Fibroblast of lung (primary cell): ENCODE results near the gene CENPX. TPM values are rescaled to one million over a fixed set of nuclear protein-coding genes. Genes with fewer than 3 reads are reported as not detected.

ENCODE experiments used
- DNase-seq, 2 donors: peaks; one replicate each; pipeline versions ENCODE4 v3.0.0 to v3.0.0-alpha.2; 2010; ENCODE audit warnings: low read depth in 2 of 2
- H2AFZ ChIP-seq: 2 replicates; pipeline ENCODE4 v1.5.1; 2012; ENCODE audit warnings: low read length, control low read depth, inconsistent platforms
- H3K27ac ChIP-seq: 2 replicates; pipeline ENCODE4 v1.5.1; 2011; ENCODE audit warnings: low read length, control low read depth; ENCODE audit not compliant: insufficient read depth
- H3K27me3 ChIP-seq: 2 replicates; pipeline ENCODE4 v1.5.1; 2011; ENCODE audit warnings: mild to moderate bottlenecking, low read length; ENCODE audit not compliant: control insufficient read depth, insufficient read depth
- H3K36me3 ChIP-seq: 2 replicates; pipeline ENCODE4 v1.5.1; 2011; ENCODE audit warnings: low read length; ENCODE audit not compliant: control insufficient read depth, insufficient read depth
- H3K4me1 ChIP-seq: 2 replicates; pipeline ENCODE4 v1.5.1; 2011; ENCODE audit warnings: low read length; ENCODE audit not compliant: control insufficient read depth, insufficient read depth; ENCODE audit errors: extremely low read depth
- H3K4me2 ChIP-seq: 2 replicates; pipeline ENCODE4 v1.5.1; 2011; ENCODE audit warnings: low read length, control low read depth; ENCODE audit not compliant: insufficient read depth; ENCODE audit errors: extremely low read depth
- H3K4me3 ChIP-seq, 4 experiments: fragments of 200-600 bp in 1 of 4; sonication (generic) in 1 of 4; replicated peaks in 1 of 4; 2 replicates each; pipeline ENCODE4 v1.5.1; 2011 to 2016; ENCODE audit warnings: low read length in 4 of 4, low read depth in 3 of 4, mild to moderate bottlenecking in 3 of 4, control low read depth in 2 of 4, inconsistent platforms in 1 of 4, mixed read lengths in 1 of 4; ENCODE audit not compliant: insufficient read depth in 1 of 4; ENCODE audit errors: control extremely low read depth in 1 of 4
- H3K79me2 ChIP-seq: 2 replicates; pipeline ENCODE4 v1.5.1; 2012; ENCODE audit warnings: mild to moderate bottlenecking, low read length, inconsistent platforms; ENCODE audit not compliant: control insufficient read depth, insufficient read depth
- H3K9ac ChIP-seq: 2 replicates; pipeline ENCODE4 v1.5.1; 2011; ENCODE audit warnings: mild to moderate bottlenecking, low read length, control low read depth; ENCODE audit not compliant: insufficient read depth
- H3K9me3 ChIP-seq: 2 replicates; pipeline ENCODE4 v1.5.1; 2012; ENCODE audit warnings: low read depth, low read length; ENCODE audit not compliant: control insufficient read depth, insufficient read depth
- H4K20me1 ChIP-seq: 2 replicates; pipeline ENCODE4 v1.5.1; 2011; ENCODE audit warnings: low read length; ENCODE audit not compliant: control insufficient read depth, insufficient read depth; ENCODE audit errors: extremely low read depth
- EZH2 ChIP-seq: IDR thresholded peaks from 2 replicates; pipeline ENCODE4 v1.5.1; 2012; ENCODE audit warnings: low read length, control low read depth, mild to moderate bottlenecking; ENCODE audit errors: missing control alignments
- polyA plus RNA-seq, 2 donors: library from polyadenylated mRNA; depleted of rRNA in 1 of 2; stranded (reverse) in 1 of 2; unstranded in 1 of 2; fragments of >200 nt; gene quantifications; 2 replicates each; pipeline ENCODE4 v1.2.1, GENCODE V29; 2011 to 2012; ENCODE audit warnings: missing spikeins in 1 of 2
- total RNA-seq: library from RNA; depleted of rRNA; stranded (reverse); fragments of >200 nt; gene quantifications from 2 replicates; pipeline ENCODE4 v1.2.1, GENCODE V29; 2014
- TF ChIP-seq, protein P1 (sequence below), 2 donors: IDR thresholded peaks in 1 of 2; conservative IDR thresholded peaks in 1 of 2; 1 replicate in 1 of 2; 2 replicates in 1 of 2; pipeline ENCODE4 v1.5.1; 2011 to 2012; ENCODE audit warnings: low read length in 2 of 2, control low read depth in 1 of 2, inconsistent platforms in 1 of 2, low read depth in 1 of 2, mild to moderate bottlenecking in 1 of 2

CENPX gene
- total and polyA plus RNA-seq, 2 donors (not counting 1 experiment from before 2014, with no cell fraction given): 29.2 to 30.4 TPM

DNA sequence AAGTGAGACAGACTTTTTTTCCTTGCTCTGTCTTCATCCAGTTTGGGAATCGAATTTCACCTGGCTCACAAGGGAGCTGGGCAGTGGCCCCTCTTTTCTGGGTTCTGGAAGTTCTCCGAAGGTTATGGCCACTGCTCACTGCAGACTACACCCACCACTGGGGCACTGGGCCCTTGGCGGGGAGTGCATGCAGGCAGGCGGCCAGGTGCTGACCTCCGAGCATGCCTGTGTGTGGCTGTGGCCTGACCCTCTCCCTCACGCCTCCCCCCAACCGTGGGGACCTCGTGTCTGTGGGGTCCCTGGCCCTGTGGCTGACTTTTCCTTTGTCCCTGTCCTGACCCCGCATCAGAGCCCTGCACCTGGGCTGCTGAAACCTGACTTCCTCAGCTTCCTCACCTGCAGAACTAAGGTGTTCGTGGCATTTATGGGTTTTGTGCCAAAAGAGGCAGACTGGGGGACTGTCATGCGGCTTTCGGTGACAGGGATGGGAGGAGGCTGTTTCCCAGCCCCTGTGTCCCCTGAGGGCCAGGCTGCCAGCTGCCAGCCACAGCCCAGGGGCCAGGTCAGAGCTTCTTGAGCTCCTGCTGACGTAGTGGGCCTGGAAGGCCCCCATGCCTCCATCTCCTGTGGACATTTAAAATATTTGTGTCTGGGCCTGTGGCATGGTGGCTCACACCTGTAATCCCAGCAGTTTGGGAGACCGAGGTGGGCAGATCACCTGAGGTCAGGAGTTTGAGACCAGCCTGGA is 23.8 kb downstream of the CENPX start:
- Histone ChIP-seq H3K4me3 (no peak overlapping the region), H3K27me3 (no peaks in the 10 kb centered on the region), H3K79me2 (no peaks in the 10 kb centered on the region), H3K9ac (no peak overlapping the region), H3K4me2 (no peak overlapping the region), H2AFZ (no peak overlapping the region), H3K9me3 (no peaks in the 10 kb centered on the region), H3K27ac (no peak overlapping the region), H4K20me1 (no peaks in the 10 kb centered on the region), H3K4me1 (peaks cover 15% of the 10 kb centered on the region), H3K36me3 (peaks cover 2% of the 10 kb centered on the region)
- DNase-seq: no peak
- TF ChIP-seq, protein P1, sequence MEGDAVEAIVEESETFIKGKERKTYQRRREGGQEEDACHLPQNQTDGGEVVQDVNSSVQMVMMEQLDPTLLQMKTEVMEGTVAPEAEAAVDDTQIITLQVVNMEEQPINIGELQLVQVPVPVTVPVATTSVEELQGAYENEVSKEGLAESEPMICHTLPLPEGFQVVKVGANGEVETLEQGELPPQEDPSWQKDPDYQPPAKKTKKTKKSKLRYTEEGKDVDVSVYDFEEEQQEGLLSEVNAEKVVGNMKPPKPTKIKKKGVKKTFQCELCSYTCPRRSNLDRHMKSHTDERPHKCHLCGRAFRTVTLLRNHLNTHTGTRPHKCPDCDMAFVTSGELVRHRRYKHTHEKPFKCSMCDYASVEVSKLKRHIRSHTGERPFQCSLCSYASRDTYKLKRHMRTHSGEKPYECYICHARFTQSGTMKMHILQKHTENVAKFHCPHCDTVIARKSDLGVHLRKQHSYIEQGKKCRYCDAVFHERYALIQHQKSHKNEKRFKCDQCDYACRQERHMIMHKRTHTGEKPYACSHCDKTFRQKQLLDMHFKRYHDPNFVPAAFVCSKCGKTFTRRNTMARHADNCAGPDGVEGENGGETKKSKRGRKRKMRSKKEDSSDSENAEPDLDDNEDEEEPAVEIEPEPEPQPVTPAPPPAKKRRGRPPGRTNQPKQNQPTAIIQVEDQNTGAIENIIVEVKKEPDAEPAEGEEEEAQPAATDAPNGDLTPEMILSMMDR (conservative IDR thresholded peaks at IDR 0.05 in 1 of 2, IDR thresholded peaks at IDR 0.05 in 1 of 2; ENCODE audit: low read depth in 1 of 2, low read length in 2 of 2): no peak
- no peak for TF ChIP-seq EZH2

DNA sequence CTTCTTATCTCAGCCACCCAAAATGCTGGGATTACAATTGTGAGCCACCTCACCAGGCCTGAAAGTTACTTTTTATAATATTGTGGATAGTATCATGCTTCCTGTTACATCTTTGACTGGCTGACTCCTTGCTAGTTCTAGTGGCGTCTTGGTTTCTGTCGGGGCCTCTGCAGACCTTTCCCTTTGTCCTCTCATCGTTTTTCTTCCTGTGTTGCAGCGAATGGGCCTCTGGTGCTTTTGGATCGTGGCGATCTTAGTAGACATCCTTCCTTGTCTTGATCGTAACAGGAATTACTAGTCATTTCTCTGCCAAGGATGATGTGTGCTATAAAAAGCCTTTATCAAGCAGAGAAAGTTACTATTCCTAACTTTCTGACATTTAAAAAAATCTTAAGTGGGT is 24.5 kb downstream of the CENPX start:
- H3K79me2 ChIP-seq: no peaks in the 10 kb centered on the region
- no peak overlapping the region for H3K4me3 ChIP-seq
- H3K4me2 ChIP-seq: no peak overlapping the region
- TF ChIP-seq, protein P1 (conservative IDR thresholded peaks at IDR 0.05 in 1 of 2, IDR thresholded peaks at IDR 0.05 in 1 of 2; ENCODE audit: low read depth in 1 of 2, low read length in 2 of 2): no peak
- TF ChIP-seq EZH2: no peak
- H3K4me1 ChIP-seq: peaks cover 9% of the 10 kb centered on the region
- DNase-seq: no peak
- peaks cover 2% of the 10 kb centered on the region for H3K36me3 ChIP-seq
- no peaks in the 10 kb centered on the region for H3K9me3 ChIP-seq
- no peak overlapping the region for H3K9ac ChIP-seq
- H3K27ac ChIP-seq: no peak overlapping the region
- no peaks in the 10 kb centered on the region for H3K27me3 ChIP-seq
- no peaks in the 10 kb centered on the region for H4K20me1 ChIP-seq
- no peak overlapping the region for H2AFZ ChIP-seq

DNA sequence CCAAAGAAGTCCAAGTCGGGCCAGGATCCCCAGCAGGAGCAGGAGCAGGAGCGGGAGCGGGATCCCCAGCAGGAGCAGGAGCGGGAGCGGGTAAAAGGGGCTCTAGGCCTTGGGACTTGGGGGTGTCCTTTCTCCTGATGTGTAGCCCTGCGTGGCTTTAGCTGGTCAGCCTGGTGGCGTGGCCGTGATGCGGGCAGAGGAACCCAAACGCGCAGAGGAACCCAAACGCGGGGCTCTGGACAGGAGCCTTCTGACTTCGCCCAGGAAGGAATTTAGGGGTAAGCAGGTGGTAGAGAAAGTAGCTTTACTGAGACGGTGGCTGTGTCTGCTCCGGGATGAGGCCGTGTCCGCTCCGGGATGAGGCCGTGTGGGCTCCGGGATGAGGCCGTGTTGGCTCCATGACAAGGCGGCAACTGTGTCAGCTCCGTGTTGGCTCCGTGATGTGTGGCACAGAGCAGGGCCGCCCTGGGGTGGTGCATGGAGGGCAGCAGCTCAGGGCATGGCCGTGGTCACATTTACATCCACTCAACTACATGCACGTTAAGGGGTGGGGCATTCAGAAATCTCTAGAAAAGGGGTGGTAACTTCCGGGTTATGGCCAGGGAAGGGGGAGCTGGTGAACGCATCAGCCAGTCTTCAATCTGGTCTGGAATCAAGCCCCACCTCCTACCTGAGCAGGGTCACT is 25.8 kb downstream of the CENPX start:
- Histone ChIP-seq H4K20me1 (no peaks in the 10 kb centered on the region), H3K27ac (no peak overlapping the region)

More for the DNA sequence above, 25.8 kb downstream of the CENPX start:
- no peak for TF ChIP-seq EZH2
- TF ChIP-seq, protein P1 (conservative IDR thresholded peaks at IDR 0.05 in 1 of 2, IDR thresholded peaks at IDR 0.05 in 1 of 2; ENCODE audit: low read depth in 1 of 2, low read length in 2 of 2): no peak
- Histone ChIP-seq H2AFZ (no peak overlapping the region), H3K9ac (no peak overlapping the region), H3K4me3 (no peak overlapping the region), H3K4me1 (peaks cover 9% of the 10 kb centered on the region), H3K27me3 (no peaks in the 10 kb centered on the region), H3K79me2 (no peaks in the 10 kb centered on the region), H3K9me3 (no peaks in the 10 kb centered on the region), H3K36me3 (peaks cover 2% of the 10 kb centered on the region), H3K4me2 (no peak overlapping the region)
- DNase-seq: no peak
